ENCODE measurements around the gene XK.

DNA sequence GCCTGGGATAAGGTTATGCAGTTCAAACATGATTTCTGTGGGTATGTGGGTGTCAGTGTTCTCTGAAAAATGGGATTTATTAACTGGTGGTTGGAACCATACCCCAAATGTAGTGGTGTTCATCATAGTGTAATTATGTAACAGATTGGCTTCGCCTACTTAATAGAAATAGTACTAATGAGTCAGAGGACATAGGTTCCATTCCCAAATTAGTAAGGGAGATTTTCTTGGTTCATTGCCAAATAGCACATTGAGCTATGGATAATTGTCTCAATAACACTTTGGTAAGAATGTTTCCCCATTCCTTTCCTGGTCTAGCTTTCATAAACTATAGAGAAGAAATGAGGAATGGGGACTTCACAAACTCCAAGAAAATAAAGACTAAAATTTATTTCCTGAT, 73.8 kb downstream of the XK start:
- TF ChIP-seq, protein P1, sequence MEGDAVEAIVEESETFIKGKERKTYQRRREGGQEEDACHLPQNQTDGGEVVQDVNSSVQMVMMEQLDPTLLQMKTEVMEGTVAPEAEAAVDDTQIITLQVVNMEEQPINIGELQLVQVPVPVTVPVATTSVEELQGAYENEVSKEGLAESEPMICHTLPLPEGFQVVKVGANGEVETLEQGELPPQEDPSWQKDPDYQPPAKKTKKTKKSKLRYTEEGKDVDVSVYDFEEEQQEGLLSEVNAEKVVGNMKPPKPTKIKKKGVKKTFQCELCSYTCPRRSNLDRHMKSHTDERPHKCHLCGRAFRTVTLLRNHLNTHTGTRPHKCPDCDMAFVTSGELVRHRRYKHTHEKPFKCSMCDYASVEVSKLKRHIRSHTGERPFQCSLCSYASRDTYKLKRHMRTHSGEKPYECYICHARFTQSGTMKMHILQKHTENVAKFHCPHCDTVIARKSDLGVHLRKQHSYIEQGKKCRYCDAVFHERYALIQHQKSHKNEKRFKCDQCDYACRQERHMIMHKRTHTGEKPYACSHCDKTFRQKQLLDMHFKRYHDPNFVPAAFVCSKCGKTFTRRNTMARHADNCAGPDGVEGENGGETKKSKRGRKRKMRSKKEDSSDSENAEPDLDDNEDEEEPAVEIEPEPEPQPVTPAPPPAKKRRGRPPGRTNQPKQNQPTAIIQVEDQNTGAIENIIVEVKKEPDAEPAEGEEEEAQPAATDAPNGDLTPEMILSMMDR (IDR thresholded peaks at IDR 0.05): no peak
- TF ChIP-seq EZH2 (IDR thresholded peaks at IDR 0.05; ENCODE audit: borderline replicate concordance, insufficient read depth, low read depth, low read length, poor library complexity, severe bottlenecking): no peak
